Neural progenitor cell (in vitro differentiated cells): ENCODE data around the gene PLTP.

ENCODE experiments used
- CTCF ChIP-seq: fragments of 200-600 bp; sonication (generic); IDR thresholded peaks from 2 replicates; pipeline ENCODE4 v1.5.1; 2017; ENCODE audit warnings: antibody characterized with exemption, mild to moderate bottlenecking
- EZH2 ChIP-seq: fragments of 200-600 bp; sonication (generic); IDR thresholded peaks from 2 replicates; pipeline ENCODE4 v1.6.1; 2017; ENCODE audit warnings: antibody characterized with exemption, mild to moderate bottlenecking, moderate library complexity
- EZH2phosphoT487 ChIP-seq: fragments of 200-600 bp; sonication (generic); IDR thresholded peaks from 2 replicates; pipeline ENCODE4 v1.6.1; 2017; ENCODE audit warnings: antibody characterized with exemption

GRCh38 chr20:45905505-45906079 is 6.4 kb downstream of the PLTP start:
- TF ChIP-seq CTCF (no peak), EZH2 (no peak), EZH2phosphoT487 (no peak)
